ENCODE measurements around the gene HSPG2. TPM values are rescaled to one million over a fixed set of nuclear protein-coding genes. Genes with fewer than 3 reads are reported as not detected.

Gene HSPG2
- total and polyA plus RNA-seq, 9 donors: 27.3 to 294 (median 92.6) TPM

GRCh38 chr1:21842606-21843162, 94.4 kb downstream of the HSPG2 start:
- no peaks in the 10 kb centered on the region for H3K36me3 ChIP-seq

GRCh38 chr1:21841852-21842466, 95.2 kb downstream of the HSPG2 start:
- no peaks in the 10 kb centered on the region for H3K27me3 ChIP-seq
- H3K36me3 ChIP-seq: no peaks in the 10 kb centered on the region
- H3K27ac ChIP-seq: no peak overlapping the region
- TF ChIP-seq POLR2A (IDR thresholded peaks at IDR 0.05): no peak
- WGBS, 3 donors: 90 to 96% (median 91%) methylated on average over 21 of the region's 21 CpGs
- H3K4me1 ChIP-seq (ENCODE audit: insufficient read depth): no peaks in the 10 kb centered on the region
- no peak overlapping the region for H3K4me3 ChIP-seq
- DNase-seq: no peak
- intact Hi-C loops (cut with DNase I): no loop called here
- no peaks in the 10 kb centered on the region for H3K9me3 ChIP-seq

More at GRCh38 chr1:21842606-21843162, 94.4 kb downstream of the HSPG2 start:
- Histone ChIP-seq H3K27me3 (no peaks in the 10 kb centered on the region), H3K4me1 (ENCODE audit: insufficient read depth) (no peaks in the 10 kb centered on the region), H3K4me3 (no peak overlapping the region), H3K27ac (no peak overlapping the region), H3K9me3 (no peaks in the 10 kb centered on the region)
- intact Hi-C loops (cut with DNase I): no loop called here
- 83 to 92% (median 86%) methylated on average over 15 of the region's 15 CpGs for WGBS, 3 donors
- no peak for TF ChIP-seq POLR2A (IDR thresholded peaks at IDR 0.05)
- TF ChIP-seq, protein P1, sequence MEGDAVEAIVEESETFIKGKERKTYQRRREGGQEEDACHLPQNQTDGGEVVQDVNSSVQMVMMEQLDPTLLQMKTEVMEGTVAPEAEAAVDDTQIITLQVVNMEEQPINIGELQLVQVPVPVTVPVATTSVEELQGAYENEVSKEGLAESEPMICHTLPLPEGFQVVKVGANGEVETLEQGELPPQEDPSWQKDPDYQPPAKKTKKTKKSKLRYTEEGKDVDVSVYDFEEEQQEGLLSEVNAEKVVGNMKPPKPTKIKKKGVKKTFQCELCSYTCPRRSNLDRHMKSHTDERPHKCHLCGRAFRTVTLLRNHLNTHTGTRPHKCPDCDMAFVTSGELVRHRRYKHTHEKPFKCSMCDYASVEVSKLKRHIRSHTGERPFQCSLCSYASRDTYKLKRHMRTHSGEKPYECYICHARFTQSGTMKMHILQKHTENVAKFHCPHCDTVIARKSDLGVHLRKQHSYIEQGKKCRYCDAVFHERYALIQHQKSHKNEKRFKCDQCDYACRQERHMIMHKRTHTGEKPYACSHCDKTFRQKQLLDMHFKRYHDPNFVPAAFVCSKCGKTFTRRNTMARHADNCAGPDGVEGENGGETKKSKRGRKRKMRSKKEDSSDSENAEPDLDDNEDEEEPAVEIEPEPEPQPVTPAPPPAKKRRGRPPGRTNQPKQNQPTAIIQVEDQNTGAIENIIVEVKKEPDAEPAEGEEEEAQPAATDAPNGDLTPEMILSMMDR (IDR thresholded peaks at IDR 0.05): no peak
- TF ChIP-seq EP300 (IDR thresholded peaks at IDR 0.05): no peak
- DNase-seq: no peak

GRCh38 chr1:21840981-21841380, 96.1 kb downstream of the HSPG2 start:
- H3K36me3 ChIP-seq: no peaks in the 10 kb centered on the region
- no peak for DNase-seq
- H3K4me3 ChIP-seq: no peak overlapping the region
- H3K27ac ChIP-seq: no peak overlapping the region
- intact Hi-C loops (cut with DNase I): no loop called here
- H3K27me3 ChIP-seq: no peaks in the 10 kb centered on the region
- TF ChIP-seq POLR2A (IDR thresholded peaks at IDR 0.05): no peak
- TF ChIP-seq EP300 (IDR thresholded peaks at IDR 0.05): no peak
- WGBS, 3 donors: 86 to 91% (median 90%) methylated on average over 13 of the region's 13 CpGs
- H3K9me3 ChIP-seq: no peaks in the 10 kb centered on the region
- H3K4me1 ChIP-seq (ENCODE audit: insufficient read depth): no peaks in the 10 kb centered on the region

- peaks cover 0 to 8% of the 10 kb centered on the region in 2 donors for H3K9me3 ChIP-seq
- no peak for DNase-seq
- no peaks in the 10 kb centered on the region for H3K36me3 ChIP-seq
- intact Hi-C loops (cut with DNase I): no loop called here
- H3K4me3 ChIP-seq: no peak overlapping the region
- H3K27me3 ChIP-seq: no peaks in the 10 kb centered on the region
- H3K27ac ChIP-seq: no peak overlapping the region
- WGBS, 3 donors: 92 to 93% (median 92%) methylated on average over 19 of the region's 19 CpGs
- TF ChIP-seq, protein P1 (IDR thresholded peaks at IDR 0.05): no peak
- no peaks in the 10 kb centered on the region for H3K4me1 ChIP-seq (ENCODE audit: insufficient read depth)
Measured at GRCh38 chr1:21839337-21840037, 97.6 kb downstream of the HSPG2 start.

DNA sequence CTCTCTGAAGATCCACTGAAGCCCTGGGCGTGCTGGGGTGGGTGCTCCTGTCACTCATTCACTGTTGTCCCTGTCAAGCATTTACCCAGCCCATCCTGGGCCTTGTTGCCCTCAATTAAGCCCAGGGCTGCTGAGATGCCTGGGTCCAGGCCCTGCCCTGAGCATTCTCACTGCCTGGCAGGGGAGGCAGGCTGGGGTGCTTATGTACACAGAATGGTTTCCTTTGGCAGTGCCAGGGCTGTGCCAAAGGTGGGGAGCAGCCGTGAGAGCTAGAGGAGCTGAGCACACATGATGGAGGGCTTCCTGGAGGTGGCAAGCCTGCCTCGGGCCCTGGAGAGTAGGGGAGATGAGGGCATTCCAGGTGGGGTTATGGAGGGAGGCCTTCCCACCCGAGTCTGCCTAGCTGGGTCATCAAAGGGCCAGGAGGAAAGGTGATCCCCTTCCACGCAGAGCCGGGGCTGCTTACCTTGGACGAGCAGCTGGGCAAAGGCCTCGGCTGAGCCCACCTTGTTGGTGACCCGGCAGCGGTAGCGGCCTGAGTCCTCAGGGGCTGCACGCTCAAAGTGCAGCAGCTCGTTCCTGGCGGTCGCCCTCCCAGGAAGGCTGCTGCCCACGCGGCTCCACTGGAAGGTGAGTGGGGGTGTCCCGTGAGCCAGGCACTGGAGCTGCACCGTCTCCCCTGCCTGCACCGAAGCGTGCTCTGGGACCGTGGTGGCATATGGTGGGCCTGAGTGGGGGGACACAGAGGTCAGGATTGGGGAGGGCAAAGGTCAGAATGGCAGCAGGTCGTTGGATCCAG, 98.6 kb downstream of the HSPG2 start:
- whole genome bisulfite sequencing, 3 donors: 76 to 87% (median 80%) methylated on average over 23 of the region's 23 CpGs
- no peaks in the 10 kb centered on the region for H3K36me3 ChIP-seq
- no peak overlapping the region for H3K4me3 ChIP-seq
- H3K9me3 ChIP-seq: peaks cover 0 to 15% of the 10 kb centered on the region in 2 donors
- no peak overlapping the region for H3K27ac ChIP-seq
- no peaks in the 10 kb centered on the region for H3K27me3 ChIP-seq
- intact Hi-C loops (cut with DNase I): no loop called here
- DNase-seq: no peak
- TF ChIP-seq EP300 (IDR thresholded peaks at IDR 0.05): no peak
- TF ChIP-seq, protein P1 (IDR thresholded peaks at IDR 0.05): no peak
- H3K4me1 ChIP-seq (ENCODE audit: insufficient read depth): no peaks in the 10 kb centered on the region

Measured in ovary (tissue), 9 donors.